Effector memory CD8-positive, alpha-beta T cell (primary cell): Measurements from ENCODE around the gene PRAME.

Source experiments
- ATAC-seq: fragments of 150-1000 bp; cut with Tn5 transposase; replicated peaks from 2 replicates; pipeline ENCODE4 v1.10.0; 2021; ENCODE audit warnings: mild to moderate bottlenecking, moderate library complexity
- DNase-seq, 3 experiments: peaks; one replicate each; pipeline ENCODE4 v3.0.0; 2021
- H3K27ac Mint-ChIP-seq, 2 donors: one replicate each; pipeline ENCODE4 v1.8.0; 2022; ENCODE audit warnings: mild to moderate bottlenecking in 2 of 2, mixed read lengths in 2 of 2, moderate library complexity in 2 of 2
- H3K27me3 Mint-ChIP-seq, 2 donors: one replicate each; pipeline ENCODE4 v1.8.0; 2022; ENCODE audit warnings: mixed read lengths in 2 of 2
- H3K36me3 Mint-ChIP-seq: one replicate; pipeline ENCODE4 v1.8.0; 2022; ENCODE audit warnings: mild to moderate bottlenecking, moderate library complexity, mixed read lengths; ENCODE audit not compliant: insufficient read depth
- H3K4me1 Mint-ChIP-seq, 2 donors: one replicate each; pipeline ENCODE4 v1.8.0; 2022; ENCODE audit warnings: low read depth in 2 of 2, mixed read lengths in 2 of 2
- H3K4me3 Mint-ChIP-seq, 2 donors: one replicate each; pipeline ENCODE4 v1.8.0; 2022; ENCODE audit warnings: mild to moderate bottlenecking in 2 of 2, mixed read lengths in 2 of 2, moderate library complexity in 2 of 2
- H3K9me3 Mint-ChIP-seq, 2 donors: one replicate each; pipeline ENCODE4 v1.8.0; 2022; ENCODE audit warnings: mixed read lengths in 2 of 2

The PRAME gene

DNA sequence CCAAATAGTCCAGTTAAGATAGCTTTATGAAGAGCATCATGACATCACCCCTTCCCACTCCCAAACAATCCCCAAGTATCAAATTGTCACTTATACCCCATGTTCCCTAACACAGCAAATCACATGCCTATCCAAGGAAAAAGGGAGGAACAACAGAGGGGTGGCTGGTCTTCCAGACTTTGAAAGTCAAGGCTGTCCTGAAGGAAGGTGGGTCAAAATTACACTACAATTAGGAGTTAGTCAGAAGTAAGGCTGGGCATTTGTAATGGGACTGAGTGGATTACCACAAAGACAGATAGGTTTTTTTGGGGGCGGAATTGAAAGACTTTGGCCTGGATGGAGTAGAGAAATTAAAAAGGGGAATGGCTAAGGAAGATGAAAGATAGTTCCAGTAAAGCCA lies 5.9 kb downstream of the PRAME start:
- peaks cover 9 to 17% of the 10 kb centered on the region in 2 donors for H3K27me3 Mint-ChIP-seq

DNA sequence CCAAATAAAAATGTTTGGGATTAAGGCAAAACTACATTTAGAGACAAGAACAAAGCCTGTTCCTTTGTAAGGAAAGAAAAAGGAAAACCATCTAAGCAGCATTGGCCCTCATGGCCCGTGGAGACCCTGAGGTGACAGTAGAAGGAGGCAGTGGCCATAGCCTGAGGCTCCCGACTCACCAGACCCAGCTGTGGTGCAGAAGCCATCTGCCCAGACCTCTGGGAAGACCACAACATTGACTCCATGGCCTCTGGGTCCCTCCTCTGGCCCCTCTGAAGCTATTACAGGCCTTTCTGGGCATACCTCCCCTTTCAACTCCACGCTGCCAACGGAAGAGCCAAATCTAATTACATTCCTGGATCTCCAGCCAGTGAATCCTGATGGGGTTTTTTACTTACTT lies 6.4 kb downstream of the PRAME start:
- no peaks in the 10 kb centered on the region for H3K36me3 Mint-ChIP-seq
- no peak overlapping the region for H3K27ac Mint-ChIP-seq
- no peaks in the 10 kb centered on the region for H3K9me3 Mint-ChIP-seq
- DNase-seq (no peak), ATAC-seq (no peak)
- H3K4me3 Mint-ChIP-seq: no peak overlapping the region
- H3K27me3 Mint-ChIP-seq: peaks cover 9 to 23% of the 10 kb centered on the region in 2 donors
- no peaks in the 10 kb centered on the region for H3K4me1 Mint-ChIP-seq

More for the DNA sequence above, 5.9 kb downstream of the PRAME start:
- ATAC-seq (no peak), DNase-seq (no peak)
- H3K4me1 Mint-ChIP-seq: no peaks in the 10 kb centered on the region
- H3K36me3 Mint-ChIP-seq: no peaks in the 10 kb centered on the region
- no peak overlapping the region for H3K27ac Mint-ChIP-seq
- no peaks in the 10 kb centered on the region for H3K9me3 Mint-ChIP-seq
- no peak overlapping the region for H3K4me3 Mint-ChIP-seq

DNA sequence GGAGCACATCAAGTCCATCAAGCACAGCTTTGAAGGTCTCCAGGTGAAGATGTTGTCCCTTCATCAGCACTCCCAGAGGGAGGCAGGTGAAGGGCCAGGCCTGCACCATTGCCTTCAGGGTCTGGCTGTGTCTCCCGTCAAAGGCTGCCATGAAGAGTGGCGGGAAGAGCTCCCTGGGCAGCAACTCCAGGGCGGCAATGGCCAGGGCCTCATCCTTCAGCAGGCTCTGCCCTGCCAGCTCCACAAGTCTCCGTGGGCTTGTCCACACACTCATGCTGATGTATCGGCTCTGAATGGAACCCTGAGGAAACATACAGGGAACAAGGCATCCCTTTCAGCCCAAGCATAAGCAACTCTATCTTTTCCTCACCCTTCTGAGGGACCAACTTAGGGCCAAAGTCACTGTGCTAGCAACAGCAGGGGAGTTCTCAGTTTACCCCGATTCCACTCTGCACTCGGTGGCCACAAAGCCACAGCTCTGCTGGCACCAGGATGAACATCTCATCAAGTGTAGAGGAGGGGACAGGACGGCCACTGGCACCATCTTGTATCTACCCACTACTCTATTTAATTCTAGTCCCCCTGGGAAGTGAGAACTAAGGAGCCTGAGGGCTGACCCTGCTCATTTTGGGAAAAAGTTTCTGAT lies 8.2 kb downstream of the PRAME start:
- H3K4me3 Mint-ChIP-seq: no peak overlapping the region
- no peak for ATAC-seq
- no peak for DNase-seq
- no peaks in the 10 kb centered on the region for H3K9me3 Mint-ChIP-seq
- no peak overlapping the region for H3K27ac Mint-ChIP-seq
- no peaks in the 10 kb centered on the region for H3K36me3 Mint-ChIP-seq
- no peaks in the 10 kb centered on the region for H3K4me1 Mint-ChIP-seq
- H3K27me3 Mint-ChIP-seq: peaks cover 9 to 23% of the 10 kb centered on the region in 2 donors

DNA sequence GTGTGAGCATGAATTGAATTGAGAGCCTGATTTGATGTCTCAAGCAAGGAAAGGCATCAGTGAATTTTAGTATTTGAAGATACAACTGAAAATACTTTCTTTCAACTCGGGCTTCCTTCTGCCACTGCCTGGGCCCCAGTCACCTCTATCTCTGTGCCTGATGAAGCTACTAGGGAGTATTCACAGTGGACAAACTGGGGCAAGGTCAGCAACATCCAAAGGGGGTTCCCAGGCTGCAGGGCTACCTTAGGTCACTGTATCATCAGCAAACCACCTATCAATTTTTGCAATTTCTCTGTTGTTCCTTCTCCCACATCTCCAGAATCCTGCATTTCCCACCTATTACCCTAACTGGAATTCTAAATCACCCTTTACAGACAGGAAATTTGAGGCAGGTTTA lies 10.2 kb downstream of the PRAME start:
- H3K27me3 Mint-ChIP-seq: peaks cover 9 to 26% of the 10 kb centered on the region in 2 donors
- H3K4me1 Mint-ChIP-seq: no peaks in the 10 kb centered on the region
- no peaks in the 10 kb centered on the region for H3K36me3 Mint-ChIP-seq
- no peak overlapping the region for H3K27ac Mint-ChIP-seq
- ATAC-seq: no peak
- DNase-seq: no peak
- H3K9me3 Mint-ChIP-seq: no peaks in the 10 kb centered on the region
- H3K4me3 Mint-ChIP-seq: no peak overlapping the region

DNA sequence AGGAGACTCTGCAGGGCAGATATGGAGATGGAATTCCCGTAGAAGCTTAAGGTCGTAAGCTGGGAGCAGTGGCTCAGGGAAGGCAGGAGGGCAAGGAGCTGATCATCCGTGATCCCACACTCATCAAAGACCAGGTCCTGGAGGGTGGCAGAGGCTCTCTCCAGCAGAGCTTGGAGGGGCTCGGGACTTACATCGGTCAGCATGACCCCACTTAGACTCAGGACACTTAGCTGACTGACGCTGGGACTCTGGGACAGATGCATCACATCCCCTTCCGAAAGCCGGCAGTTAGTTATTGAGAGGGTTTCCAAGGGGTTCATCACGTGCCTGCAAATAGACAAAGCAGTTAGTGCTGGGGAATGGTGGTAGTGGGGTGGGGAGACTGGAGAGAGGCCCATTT lies 10.7 kb downstream of the PRAME start:
- Mint-ChIP-seq H3K4me3 (no peak overlapping the region), H3K9me3 (no peaks in the 10 kb centered on the region), H3K27ac (no peak overlapping the region), H3K36me3 (peaks cover 2% of the 10 kb centered on the region), H3K4me1 (no peaks in the 10 kb centered on the region), H3K27me3 (peaks cover 9 to 32% of the 10 kb centered on the region in 2 donors)
- DNase-seq (no peak), ATAC-seq (no peak)

DNA sequence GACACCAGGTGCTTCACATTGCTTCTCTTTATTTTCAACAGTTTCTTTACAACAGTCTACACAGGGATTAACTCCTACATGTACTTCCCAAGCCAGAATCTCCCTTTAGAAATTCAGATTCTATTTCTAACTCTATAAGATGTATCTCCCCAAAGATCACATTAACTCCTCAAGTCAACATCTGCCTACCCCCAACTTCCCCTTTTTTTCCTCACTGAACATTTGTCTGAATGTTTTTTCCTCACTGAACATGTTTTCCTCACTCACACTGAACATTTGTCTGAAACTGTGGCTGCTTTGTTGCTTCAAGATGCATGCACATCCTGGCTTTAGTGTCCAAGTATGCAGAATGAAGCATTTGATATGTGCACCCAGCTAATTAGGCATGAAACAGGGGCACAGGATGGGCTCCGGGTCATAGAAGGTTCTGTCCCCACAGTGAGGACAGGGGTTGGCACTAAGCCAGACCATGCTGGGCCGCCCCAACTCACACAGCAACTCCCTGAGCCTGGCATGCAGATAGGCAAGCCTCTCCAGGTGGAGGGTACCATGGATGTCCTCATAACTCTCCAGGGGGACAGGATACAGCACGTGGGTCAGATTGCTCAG lies 11.3 kb downstream of the PRAME start:
- Mint-ChIP-seq H3K27ac (no peak overlapping the region), H3K9me3 (no peaks in the 10 kb centered on the region), H3K27me3 (peaks cover 9 to 37% of the 10 kb centered on the region in 2 donors), H3K4me1 (no peaks in the 10 kb centered on the region), H3K4me3 (no peak overlapping the region), H3K36me3 (peaks cover 2% of the 10 kb centered on the region)
- DNase-seq (no peak), ATAC-seq (no peak)

DNA sequence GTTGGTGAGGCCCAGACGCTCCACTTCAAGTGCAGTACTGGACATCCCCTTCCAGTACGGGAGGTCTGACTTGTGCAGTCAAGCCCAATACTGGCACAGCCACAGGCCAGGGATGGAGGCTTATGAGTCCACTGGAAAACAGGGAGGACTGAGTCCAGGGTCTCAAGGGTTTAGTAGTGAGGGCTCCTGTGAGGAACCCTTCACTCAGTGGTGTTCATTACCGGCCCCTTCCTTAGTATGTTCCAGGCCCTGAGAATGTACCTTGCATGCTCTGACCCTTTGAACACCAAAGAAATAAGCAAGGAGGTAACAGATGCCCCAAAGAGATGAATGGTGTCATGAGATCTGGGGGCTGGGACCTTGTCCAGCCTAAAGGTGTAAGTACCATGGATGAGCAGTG lies 11.8 kb downstream of the PRAME start:
- no peak for DNase-seq
- ATAC-seq: no peak
- no peaks in the 10 kb centered on the region for H3K9me3 Mint-ChIP-seq
- peaks cover 2% of the 10 kb centered on the region for H3K36me3 Mint-ChIP-seq
- peaks cover 12 to 43% of the 10 kb centered on the region in 2 donors for H3K27me3 Mint-ChIP-seq
- H3K27ac Mint-ChIP-seq: no peak overlapping the region
- no peaks in the 10 kb centered on the region for H3K4me1 Mint-ChIP-seq
- H3K4me3 Mint-ChIP-seq: no peak overlapping the region

DNA sequence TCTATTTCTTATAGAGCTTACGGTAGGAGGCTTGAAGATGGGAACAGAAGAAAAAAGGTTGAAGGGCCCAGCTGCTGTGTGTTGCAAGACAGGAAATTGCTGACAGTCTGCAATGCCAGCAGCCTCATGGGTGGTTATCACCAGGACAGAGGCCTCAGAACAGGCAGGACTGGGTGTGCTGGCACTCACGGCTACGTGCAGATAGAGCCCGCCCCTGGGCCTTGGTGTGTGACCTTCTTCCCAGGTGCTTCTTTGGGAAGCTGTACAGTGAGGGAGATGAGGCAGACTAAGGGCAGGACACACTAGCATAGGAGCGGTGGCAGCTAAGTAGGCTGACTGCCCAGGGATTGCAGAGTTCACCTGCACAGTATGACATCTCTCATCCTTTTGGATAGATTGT lies 12.6 kb downstream of the PRAME start:
- DNase-seq (no peak), ATAC-seq (no peak)
- peaks cover 2% of the 10 kb centered on the region for H3K36me3 Mint-ChIP-seq
- no peak overlapping the region for H3K4me3 Mint-ChIP-seq
- H3K4me1 Mint-ChIP-seq: no peaks in the 10 kb centered on the region
- H3K27me3 Mint-ChIP-seq: peaks cover 20 to 50% of the 10 kb centered on the region in 2 donors
- H3K27ac Mint-ChIP-seq: no peak overlapping the region
- H3K9me3 Mint-ChIP-seq: no peaks in the 10 kb centered on the region

DNA sequence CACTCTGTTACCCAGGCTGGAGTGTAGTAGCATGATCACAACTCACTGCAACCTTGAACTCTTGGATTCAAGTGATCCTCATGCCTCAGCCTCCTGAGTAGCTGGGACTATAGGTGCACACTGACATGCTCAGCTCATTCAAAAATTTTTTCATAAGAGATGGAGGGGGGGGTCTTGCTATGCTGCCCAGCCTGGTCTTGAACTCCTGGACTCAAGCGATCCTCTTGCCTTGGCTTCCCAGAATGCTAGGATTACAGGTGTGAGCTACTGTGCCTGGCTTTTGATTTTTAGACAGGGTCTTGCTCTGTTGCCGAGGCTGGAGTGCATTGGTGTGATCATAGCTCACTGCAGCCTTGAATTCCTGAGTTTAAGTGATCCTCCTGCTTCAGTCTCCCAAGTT lies 14.0 kb downstream of the PRAME start:
- ATAC-seq (no peak), DNase-seq (no peak)
- H3K9me3 Mint-ChIP-seq: no peaks in the 10 kb centered on the region
- peaks cover 16 to 47% of the 10 kb centered on the region in 2 donors for H3K27me3 Mint-ChIP-seq
- H3K4me3 Mint-ChIP-seq: no peak overlapping the region
- H3K36me3 Mint-ChIP-seq: peaks cover 2% of the 10 kb centered on the region
- no peaks in the 10 kb centered on the region for H3K4me1 Mint-ChIP-seq
- H3K27ac Mint-ChIP-seq: no peak overlapping the region

DNA sequence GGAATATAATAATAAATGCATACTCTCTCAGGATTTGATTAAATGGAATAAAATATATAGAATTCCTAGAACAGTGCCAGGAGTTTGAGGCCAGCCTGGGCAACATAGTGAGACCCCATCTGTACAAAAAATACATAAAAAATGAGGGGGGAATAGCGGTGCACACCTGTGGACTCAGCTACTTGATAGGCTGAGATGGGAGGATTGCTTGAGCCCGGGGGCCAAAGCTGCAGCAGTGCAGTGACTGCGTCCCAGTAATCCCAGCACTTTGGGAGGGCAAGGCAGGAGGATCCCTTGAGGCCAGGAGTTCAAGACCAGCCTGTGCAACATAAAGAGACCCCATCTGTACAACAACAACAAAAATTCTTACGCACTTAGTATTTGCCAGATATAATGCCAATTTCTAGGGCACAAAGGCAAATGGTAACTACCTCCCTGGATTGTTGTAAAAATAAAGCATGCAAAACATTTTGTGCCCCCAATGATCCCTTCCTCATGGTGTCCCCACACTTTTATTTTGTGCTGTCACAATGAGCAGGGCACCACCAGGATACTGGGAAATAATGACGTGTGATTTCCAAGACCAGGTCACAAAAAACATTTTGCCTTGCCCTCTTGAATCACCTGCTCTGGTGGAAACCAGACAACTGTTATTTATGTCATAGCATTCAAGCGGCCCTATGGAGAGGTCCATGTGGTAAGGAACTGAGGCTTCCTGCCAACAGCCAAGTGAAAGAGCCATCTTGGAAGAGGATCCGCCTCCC lies 20.7 kb downstream of the PRAME start:
- H3K36me3 Mint-ChIP-seq: no peaks in the 10 kb centered on the region
- H3K4me1 Mint-ChIP-seq: no peaks in the 10 kb centered on the region
- no peak for ATAC-seq
- H3K27ac Mint-ChIP-seq: no peak overlapping the region
- H3K27me3 Mint-ChIP-seq: peaks cover 20 to 59% of the 10 kb centered on the region in 2 donors
- DNase-seq: no peak
- no peak overlapping the region for H3K4me3 Mint-ChIP-seq
- H3K9me3 Mint-ChIP-seq: no peaks in the 10 kb centered on the region

DNA sequence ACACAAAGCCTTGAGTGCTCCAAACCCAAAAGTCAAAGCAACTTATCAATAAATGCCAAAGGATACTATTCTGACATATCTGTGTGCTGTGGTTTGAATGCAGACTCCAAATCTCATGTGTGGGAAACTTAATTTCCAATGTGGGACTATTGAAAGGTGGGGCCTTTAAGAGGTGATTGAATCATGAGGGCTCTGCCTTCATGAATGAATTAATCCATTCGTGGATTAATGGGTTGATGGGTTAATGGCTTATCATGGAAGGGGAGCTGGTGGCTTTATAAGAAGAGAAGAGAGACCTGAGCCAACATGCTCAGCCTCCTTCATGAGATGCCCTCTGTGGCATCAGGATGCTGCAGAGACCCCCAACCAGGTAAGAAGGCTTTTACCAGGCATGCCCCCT lies 22.1 kb downstream of the PRAME start:
- ATAC-seq (no peak), DNase-seq (no peak)
- Mint-ChIP-seq H3K4me1 (no peaks in the 10 kb centered on the region), H3K4me3 (no peak overlapping the region), H3K9me3 (no peaks in the 10 kb centered on the region), H3K36me3 (no peaks in the 10 kb centered on the region), H3K27ac (no peak overlapping the region), H3K27me3 (peaks cover 16 to 50% of the 10 kb centered on the region in 2 donors)

DNA sequence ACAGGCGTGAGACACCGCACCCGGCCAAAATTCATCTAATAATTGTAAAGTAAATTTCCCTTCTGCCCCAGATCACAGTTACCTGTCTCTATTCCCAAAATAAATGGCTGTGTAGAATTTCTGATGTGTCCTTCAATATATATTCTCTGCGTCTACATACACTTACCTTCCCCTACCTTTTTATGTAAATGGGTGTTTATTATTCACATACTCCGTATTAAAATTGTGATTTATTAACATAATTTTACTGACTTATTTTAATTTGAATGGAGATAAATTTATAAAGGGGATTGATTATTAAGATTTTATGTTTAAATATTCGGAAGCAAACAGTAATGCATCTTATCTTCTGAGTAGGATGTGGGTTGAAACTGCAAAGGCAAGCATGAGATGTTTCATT lies 22.6 kb downstream of the PRAME start:
- no peak overlapping the region for H3K27ac Mint-ChIP-seq
- H3K4me3 Mint-ChIP-seq: no peak overlapping the region
- H3K9me3 Mint-ChIP-seq: no peaks in the 10 kb centered on the region
- ATAC-seq: no peak
- no peak for DNase-seq
- H3K4me1 Mint-ChIP-seq: no peaks in the 10 kb centered on the region
- no peaks in the 10 kb centered on the region for H3K36me3 Mint-ChIP-seq
- peaks cover 12 to 46% of the 10 kb centered on the region in 2 donors for H3K27me3 Mint-ChIP-seq

DNA sequence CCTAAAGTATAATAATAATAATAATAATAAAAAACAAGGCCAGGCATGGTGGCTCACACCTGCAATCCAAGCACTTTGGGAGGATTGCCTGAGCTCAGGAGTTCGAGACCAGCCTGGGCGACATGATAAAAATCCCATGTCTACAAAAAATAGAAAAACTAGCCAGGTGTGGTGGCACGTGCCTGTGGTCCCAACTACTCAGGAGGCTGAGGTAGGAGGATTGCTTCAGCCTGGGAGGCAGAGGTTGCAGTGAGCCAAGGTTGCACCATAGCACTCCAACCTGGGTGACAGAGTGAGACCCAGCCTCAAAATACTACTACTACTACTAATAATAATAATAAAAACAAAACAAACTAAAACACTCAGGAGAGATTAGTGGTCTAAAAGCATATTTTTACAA lies 23.4 kb downstream of the PRAME start:
- Mint-ChIP-seq H3K4me1 (no peaks in the 10 kb centered on the region), H3K4me3 (no peak overlapping the region), H3K27ac (no peak overlapping the region), H3K36me3 (no peaks in the 10 kb centered on the region), H3K27me3 (peaks cover 10 to 44% of the 10 kb centered on the region in 2 donors), H3K9me3 (no peaks in the 10 kb centered on the region)
- DNase-seq (no peak), ATAC-seq (no peak)
